HTERT RPE-1 (cell line): ENCODE results near the gene GSDME.
"Not testable (repeated sequence)": the region's sequence is repeated elsewhere in the genome, so short reads cannot be mapped to it uniquely, and the experiment has no call there.

Experiments used
- in situ Hi-C: fragments of 300-500 bp; cut with MboI; formaldehyde crosslinking; loops from 4 replicates; pipeline ENCODE4 v1.14.3; 2020; ENCODE audit warnings: low sequenced_read_pairs

Gene GSDME

DNA sequence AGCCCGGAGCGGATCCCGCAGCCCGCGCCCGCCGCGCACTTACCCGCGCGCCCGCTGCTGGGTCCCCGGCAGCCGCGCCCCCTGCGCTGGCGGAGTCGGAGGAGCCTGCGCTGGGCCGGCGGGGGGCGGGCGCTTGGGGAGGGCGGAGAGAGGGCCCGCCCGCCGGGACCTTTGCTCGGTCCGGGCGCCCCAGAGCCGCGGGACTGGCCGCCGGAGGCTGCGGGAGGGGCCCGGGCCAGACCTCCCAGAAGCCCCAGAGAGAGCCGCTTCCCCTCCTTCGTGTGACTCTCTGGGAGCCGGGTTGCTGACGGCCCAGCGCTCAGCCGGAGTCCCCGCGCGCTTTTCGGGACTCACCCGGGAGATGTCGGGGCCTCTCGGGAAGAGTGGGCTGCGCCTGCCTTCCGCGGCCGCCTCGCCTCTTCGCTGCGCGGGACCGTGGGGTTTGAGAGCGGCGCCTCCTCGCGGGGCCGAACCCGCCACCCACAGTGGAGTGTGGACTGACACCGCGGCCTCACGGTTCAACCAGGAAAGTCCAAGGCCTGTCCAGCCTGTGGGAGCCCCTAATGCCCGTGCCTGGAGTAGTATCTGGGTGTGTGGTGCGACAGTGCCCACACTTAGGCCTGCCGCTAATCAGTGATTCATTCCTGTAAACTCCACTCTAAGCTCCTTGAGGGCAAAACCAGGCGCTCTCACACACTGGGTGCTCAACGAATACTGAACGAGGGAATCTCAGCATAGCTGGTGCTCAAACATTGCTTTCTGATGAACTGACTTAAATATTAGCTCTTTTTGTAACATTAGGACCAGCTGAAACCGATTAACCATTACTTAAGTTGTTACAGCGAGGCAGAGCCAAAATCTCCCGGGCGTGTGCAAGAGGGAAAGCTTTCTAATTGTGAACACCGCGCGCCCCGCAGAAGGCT is at the start of gene GSDME:
Gene GSDME, minus strand, starts transcription at position 112 of the 923 bp plus-strand sequence. CDS start 7,690 bp downstream, outside the sequence.
- in situ Hi-C loops = no loop called here

DNA sequence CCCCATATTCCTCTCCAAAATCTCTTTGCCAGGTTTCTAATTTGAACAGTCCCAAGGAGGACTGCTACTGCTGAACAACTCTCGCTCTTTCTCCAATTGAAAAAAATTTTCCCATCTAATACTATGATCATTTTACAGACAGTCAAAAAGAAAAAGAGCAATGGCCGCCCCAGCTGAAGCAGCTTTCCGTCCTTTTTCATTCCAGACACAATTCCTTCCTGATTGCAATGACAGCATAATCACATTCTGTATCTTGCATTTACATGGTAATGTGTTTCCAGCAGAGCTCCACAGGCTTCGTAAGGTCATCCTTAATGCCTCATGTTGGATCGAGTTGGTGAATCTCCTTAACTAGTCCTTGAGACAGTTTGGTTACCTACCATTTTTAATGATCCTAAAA is 45.0 kb upstream of the GSDME start:
- in situ Hi-C loops = no loop called here

DNA sequence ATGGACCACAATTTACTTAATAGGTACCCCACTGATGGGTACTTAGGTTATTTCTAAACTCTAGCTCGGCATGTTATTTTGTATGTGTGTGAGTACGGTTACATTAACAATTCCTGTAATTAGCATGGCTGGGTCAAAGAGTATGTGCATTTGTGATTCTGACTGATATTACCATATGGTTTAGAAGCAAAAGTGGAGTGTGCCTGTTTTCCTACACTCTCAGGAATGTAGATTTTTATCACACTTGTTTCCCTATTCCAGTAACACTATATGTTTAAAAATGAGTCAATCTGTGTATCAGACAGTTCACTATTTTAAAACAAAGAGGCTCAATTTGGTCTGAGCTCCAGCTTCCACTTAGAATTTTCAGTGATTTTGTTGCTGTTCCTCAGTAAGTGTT is 44.6 kb upstream of the GSDME start:
- in situ Hi-C loops = no loop called here

DNA sequence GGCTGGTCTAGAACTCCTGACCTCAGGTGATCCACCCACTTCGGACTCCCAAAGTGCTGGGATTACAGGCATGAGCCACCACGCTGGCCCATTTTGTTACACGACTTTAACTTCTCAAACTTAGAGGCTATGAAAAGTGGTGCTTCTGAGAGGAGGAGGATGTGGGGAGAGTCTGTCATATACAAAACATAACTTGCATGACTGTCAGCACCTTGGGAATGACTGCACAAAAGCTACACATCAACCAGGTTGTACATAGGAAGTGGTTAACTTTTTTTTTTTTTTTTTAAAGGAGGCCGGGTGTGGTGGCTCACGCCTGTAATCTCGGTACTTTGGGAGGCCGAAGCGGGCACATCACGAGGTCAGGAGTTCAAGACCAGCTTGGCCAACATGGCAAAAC is 43.4 kb upstream of the GSDME start:
- in situ Hi-C loops = no loop called here

DNA sequence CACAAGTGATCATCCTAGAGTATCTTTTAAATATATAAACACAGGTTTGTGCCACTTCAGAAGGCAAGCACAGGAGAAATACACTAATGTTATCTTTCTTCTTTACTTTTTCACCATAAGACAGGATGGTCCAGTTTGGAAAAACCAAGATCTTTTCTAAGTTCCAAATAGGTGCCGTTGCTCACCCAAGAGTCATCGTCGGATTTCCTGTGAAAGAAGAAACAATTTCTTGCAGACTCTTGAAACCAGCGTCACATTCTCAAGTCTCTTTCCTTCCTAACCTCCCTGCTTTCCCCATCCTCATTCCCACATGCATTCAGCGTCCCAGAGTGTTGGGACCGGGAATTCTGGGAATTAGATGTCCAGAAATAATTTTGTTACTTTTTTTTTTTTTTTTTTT is 42.8 kb upstream of the GSDME start:
- in situ Hi-C loops = no loop called here

DNA sequence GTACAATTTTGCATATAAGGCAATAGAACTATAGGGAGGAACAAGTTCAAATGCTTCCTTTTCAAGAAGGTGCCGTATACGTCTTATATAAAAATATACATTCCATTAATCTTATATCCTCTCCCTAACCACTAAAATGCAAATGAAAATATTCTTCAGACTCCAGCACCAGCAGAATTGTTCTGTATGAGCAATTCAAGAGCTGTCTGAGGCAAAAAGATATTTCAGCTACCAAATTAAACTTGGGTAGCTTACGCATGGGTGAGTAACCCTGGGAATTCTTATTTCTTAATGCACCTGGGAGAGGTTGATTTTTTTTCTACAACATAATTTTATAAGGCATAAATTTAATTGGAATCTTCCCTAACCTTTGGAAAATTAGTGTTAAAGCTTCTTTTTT is 42.2 kb upstream of the GSDME start:
- in situ Hi-C loops = no loop called here

DNA sequence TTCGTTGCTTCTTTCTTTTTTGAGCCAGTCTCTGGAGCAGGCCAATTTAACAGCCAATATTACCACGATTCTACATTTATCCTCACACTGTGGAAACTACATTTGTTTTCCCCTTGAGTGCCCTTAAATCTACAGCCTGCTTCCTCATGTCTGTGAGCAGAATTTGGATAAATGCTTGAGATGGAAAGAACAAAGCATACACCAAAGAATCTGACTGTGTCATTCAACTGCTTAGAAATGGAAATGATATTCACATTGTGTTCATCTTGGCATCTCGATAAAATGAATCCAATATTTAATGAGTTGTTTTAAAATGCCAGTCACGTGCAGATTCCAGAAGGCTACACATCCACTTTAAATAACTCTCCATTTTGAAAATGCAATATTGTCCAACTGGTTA is 41.0 kb upstream of the GSDME start:
- in situ Hi-C loops = no loop called here

DNA sequence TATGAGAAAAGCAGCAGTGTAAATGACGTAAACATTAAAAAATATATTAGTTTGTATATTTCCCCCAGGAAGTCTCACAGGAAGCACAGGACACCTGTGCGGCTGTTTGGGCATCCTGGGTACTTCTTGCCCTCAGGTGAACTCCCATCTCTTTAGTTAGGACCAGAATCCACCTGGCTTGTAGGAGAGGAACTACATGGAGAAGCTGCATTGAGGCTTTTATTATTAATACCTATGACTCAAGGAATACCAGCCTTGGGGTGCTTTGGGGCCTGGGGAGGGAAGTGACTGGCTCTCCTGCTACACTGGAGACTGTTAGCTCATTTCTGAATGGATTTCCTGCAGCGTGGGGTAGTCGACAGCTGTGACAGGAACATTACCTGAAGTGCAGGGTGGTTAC is 40.0 kb upstream of the GSDME start:
- in situ Hi-C loops = no loop called here

DNA sequence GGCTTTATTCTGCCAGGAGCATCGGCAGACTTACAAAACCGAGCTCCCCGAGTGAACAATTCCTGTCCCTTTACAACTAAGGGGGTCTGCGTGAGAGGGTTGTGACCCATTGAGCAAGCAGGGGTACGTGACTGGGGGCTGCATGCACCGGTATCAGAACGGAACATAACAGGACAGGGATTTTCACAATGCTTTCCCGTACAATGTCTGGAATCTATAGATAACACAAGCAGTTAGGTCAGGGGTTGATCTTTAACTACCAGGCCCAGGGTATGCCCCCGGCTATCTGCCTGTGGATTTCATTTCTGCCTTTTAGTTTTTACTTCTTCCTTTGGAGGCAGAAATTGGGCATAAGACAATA is 38.1 kb upstream of the GSDME start:
- in situ Hi-C loops = no loop called here

DNA sequence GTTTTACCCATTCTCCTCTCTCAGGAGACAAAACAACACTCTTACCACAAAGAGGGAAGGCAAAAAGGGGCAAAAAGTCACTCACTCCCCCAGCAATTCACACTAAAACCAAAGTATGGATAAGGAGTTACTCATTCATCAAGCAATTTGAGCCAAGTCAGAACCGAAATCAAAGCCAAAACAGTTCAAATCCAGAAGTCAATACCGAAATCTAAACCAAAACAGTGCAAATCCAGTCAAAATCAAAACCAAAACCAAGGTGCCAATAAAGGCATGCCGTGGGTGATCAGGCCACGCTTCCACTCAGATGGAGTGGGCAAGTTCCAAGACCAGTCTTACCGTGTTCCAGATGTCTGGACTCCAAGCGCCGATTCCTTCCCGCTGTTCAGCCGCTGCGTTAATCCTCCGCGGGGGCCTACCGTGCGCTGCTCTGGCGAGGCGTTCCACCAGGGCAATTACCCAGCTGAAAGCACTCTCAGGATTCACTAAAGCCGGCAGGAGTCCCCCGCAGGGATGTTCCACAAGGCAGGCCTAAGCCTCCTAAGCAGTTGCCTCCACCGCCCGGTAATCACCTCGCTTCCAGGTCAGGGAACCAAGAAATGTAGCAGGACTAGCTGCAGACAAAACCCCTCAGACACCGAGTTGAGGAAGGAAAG is 37.6 kb upstream of the GSDME start:
- in situ Hi-C loops = not testable (repeated sequence)

DNA sequence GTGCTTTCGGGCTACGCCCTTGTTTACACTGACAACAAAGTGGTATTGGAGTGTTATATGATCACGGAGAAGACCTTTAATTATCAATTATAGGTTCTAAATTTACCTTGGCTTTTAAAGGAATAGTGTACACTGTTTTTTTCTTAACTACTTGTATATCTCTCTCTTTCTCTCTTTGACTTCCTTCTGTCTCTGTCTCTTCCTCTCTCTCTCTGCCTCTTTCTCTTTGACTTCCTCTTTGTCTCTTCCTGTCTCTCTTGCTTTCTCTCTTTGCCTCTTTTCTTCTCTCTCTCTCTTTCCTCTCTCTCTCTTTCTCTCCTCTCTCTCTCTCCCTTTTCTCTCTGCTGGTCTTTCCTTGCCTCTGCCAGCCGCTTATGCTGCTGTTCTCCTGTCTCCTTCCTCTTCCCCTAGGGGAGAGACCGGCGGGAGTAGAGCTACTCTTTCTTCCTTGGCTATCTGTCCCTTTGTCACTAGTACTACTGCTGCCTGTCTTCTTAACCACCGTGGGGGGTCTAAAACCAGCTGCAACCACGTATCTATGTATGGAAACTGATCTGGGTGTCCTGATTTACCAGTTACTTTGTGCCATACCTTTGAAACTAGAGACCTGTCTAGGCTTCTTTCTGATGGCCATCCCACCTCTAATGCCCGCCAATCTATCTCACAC is 36.9 kb upstream of the GSDME start:
- in situ Hi-C loops = no loop called here

DNA sequence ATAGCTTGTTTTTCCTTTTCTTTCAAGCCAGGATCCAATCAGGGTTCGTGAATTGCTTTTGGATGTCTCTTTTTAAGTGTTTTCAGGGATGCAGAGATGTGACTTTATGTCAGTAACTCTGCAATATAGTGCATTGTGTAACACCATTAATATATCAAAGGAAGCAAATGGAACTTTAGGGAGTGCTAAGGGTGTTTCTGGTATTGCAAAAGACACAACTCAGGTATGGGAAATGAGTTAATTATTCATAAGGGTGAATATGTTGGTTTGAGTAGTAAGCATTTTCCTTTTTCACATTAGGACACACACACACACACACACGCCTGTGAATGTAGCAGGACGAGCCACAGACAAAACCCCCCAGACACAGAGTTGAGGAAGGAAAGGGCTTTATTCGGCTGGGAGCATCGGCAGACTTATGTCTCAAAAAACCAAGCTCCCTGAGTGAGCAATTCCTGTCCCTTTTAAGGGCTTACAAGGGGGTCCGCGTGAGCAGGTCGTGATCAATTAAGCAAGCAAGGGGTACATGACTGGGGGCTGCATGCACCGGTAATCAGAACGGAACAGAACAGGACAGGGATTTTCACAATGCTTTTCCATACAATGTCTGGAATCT is 31.8 kb upstream of the GSDME start:
- in situ Hi-C loops = no loop called here

DNA sequence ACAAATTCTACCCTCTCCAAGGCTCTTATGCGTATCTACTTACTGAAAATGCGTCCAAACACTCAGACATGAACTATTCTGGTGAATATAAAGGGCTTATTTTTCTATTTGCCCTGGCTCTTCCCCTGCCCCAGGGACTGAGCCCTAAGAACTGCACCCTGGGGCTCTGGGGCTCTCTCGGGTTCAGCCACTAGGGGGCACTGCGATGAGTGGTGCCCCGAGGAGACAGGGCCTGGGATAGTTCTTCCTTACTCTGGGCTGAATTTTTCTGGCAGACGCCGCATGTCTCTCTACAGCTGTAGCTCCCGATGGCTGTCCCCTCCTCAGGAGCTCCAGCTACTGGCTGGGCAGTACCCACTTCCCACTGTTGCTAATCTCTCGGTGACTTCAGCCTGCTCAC is 30.8 kb upstream of the GSDME start:
- in situ Hi-C loops = no loop called here

DNA sequence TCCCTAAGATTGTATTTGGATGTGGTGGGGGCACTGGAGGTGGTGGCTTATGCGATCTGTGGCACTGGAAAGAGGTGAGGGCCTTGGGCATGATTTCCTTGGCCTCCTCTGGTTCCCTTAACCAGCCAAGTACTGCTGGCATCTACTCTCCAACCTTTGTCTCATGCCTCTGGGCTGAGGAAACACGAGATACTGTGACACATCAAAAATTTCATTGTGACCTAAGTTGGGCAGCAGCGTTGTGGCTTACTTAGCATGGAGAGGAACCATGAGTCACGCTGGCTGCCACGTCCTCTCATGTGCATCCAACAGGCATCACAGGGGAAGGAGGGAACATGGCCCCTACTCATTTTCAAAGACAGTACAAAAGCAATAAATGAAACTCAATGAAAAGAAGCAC is 29.7 kb upstream of the GSDME start:
- in situ Hi-C loops = no loop called here

DNA sequence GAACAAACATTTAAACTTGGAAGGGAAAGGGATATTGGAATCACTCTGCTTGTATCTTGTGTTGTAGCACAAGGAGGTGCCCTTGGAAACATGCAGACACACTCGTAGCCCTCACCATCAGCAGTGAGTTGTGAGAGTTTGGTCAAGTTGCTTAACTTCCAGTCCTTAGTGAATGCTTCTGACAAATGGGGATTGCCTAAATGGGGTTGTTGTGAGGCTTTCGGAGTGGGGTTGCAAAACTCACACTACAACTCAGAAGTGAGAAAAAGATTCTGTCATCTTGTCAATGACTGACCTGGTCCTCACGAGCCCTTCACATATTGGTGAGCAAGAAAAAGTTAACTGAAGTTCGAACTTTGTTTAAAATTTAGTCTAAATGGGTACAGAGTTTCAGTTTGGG is 29.0 kb upstream of the GSDME start:
- in situ Hi-C loops = no loop called here

DNA sequence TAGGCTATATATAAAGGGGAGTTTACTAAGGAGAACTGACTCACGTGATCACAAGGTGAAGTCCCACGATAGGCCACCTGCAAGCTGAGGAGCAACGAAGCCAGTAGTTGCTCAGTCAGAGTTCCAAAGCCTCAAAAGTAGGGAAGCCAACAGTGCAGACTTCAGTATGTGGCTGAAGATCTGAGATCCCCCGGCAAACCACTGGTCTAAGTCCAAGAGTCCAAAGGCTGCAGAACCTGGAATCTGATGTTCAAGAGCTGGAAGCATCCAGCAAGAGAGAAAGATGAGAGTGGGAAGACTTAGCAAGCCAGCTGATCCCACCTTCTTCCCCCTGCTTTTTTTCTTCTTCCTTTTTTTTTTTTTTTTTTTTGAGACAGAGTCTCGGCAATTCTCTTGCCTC is 27.0 kb upstream of the GSDME start:
- in situ Hi-C loops = no loop called here

DNA sequence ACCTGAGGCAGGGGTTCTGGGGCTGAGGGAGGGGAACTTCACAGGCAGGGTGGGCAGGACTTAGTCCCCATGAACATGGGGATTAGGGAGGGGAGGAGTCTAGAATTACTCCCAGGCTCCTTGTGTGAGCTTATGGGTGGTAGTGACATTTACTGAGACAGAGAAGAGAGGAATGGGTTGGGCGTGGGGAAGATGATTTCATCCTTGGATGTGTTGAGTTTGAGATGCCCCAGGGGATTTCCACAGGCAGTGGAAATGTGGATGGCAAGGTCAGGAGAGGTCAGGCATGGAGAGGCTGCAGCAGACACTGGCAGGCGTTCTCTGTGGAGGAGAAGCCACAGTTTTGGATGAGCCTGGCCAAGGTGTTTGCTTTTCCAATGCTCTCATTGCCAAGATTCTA is 26.4 kb upstream of the GSDME start:
- in situ Hi-C loops = no loop called here

DNA sequence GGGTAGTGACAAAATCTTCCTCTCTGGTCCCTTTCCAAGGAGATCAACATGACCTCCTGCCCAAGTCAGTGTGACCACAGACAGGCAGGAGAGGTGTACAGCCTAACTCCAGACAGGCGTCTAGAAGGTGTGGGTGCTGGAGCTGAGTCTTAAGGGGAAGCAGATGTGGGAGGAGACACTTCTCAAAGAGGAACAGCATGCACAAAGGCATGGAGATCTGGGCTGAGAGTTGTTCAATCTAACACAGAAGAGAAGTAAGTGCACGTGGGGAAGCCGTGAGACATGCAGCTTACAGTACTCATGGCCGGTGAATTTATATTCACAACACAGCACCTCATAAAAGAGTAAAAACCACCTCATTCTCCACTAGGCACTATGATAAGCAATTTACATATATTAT is 23.8 kb upstream of the GSDME start:
- in situ Hi-C loops = no loop called here

DNA sequence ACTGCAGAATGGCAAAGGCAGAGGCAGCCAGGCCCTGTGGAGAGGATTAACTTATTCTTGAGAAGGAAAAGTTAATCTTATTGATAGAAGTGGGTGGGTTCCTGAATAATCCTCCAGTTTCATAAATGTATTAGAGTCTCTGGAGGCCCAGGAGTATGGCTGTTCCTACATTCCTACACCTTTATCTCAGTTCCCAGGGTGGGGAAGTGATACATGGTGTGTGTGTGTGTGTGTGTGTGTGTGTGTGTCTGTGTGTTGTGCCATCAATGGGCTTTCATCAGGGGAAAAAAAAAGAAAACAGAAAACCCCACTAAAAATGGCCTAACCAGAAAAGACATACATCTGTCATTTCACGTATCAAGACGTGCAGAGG is 22.0 kb upstream of the GSDME start:
- in situ Hi-C loops = no loop called here

DNA sequence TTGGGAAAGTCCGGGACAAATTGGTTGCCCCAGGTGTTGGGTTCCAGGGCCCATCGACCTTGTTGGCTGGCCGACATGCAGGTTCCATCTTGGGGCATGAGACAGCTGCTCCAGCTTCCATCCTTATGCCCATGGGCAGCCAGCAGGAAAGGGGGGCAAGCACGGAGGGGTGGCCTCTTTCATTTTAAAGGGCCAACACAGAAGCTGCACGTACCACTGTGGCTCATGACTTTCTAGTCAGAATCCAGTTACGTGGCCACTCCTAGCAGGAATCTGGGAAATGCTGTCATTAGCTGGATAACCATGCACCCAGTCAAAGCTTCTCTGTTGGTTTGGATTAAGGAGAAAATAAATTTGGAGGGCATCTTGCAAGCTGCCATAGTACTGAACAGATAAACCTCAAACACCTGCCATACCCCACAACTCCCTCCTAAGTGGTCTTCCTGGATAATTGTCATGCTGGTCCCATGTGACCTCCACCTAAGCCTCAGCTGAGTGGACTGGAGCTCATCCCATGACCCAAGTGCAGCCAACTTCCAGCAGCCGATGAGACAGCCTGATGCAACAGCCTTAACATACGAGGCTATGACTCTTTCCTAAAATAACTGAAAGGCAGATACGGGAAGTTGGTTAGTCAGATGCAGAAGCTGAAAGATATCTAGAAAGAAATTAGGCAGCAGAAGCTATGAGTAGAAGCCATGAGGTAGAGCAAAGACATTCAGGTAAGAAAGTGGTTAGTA is 21.4 kb upstream of the GSDME start:
- in situ Hi-C loops = no loop called here

DNA sequence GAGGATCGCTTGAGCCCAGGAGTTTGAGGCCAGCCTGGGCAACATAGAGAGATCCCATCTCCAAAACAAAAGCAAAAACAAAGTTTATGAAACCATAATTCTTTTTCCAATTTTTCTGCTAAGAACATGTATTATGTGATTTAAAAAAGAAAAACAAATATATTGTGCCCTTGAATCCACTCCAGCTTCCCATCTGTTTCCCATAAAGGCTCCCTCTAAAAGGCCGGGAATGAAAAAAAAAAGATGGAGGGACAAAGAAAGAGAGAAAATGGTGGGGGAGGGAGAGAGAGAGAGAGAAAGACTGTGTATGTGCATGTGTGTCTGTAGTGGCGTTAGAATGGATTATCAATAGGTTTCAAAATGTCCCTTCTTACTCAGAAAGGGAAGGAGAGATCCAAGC is 20.5 kb upstream of the GSDME start:
- in situ Hi-C loops = no loop called here
